IMR-90 (cell line): ENCODE data around the gene PAMR1. TPM values are rescaled to one million over a fixed set of nuclear protein-coding genes. Genes with fewer than 3 reads are reported as not detected.

Source experiments
- ATAC-seq: fragments of 200-7000 bp; cut with Tn5 transposase; 2 replicates; pipeline ENCODE4 v1.9.1; 2020; ENCODE audit warnings: low read depth, mild to moderate bottlenecking, moderate library complexity
- BruUV-seq: library from RNA; stranded (reverse); fragments of 400-500 nt; replicated peaks from 2 replicates; lab custom pipeline; 2021; lab: Mats Ljungman, UMichigan
- CTCF ChIA-PET: fragments of 300-600 bp; formaldehyde crosslinking; extraction: SDS; loops from one replicate; lab custom pipeline; 2021; ENCODE audit warnings: antibody characterized with exemption; lab: Yijun Ruan, JAX
- POLR2A ChIA-PET: fragments of 300-600 bp; sonication (Branson Sonifier 250); formaldehyde crosslinking; loops from one replicate; lab custom pipeline; 2022; ENCODE audit warnings: antibody characterized with exemption; ENCODE audit not compliant: unreplicated experiment; lab: Charles Lee
- DNase-seq: peaks from one replicate; pipeline ENCODE4 v3.0.0; 2013
- H2AFZ ChIP-seq: replicated peaks from 2 replicates; pipeline ENCODE3; 2013; ENCODE audit warnings: low read length, mild to moderate bottlenecking; ENCODE audit not compliant: poor library complexity
- H2AK5ac ChIP-seq: 2 replicates; pipeline ENCODE4 v1.6.1; 2013; ENCODE audit warnings: low read depth, low read length, inconsistent platforms
- H2AK9ac ChIP-seq: replicated peaks from 2 replicates; pipeline ENCODE3; 2013; ENCODE audit warnings: mild to moderate bottlenecking, low read depth, low read length, moderate library complexity; ENCODE audit not compliant: poor library complexity
- H2BK120ac ChIP-seq: 2 replicates; pipeline ENCODE4 v1.6.1; 2013; ENCODE audit warnings: low read depth, low read length, inconsistent platforms
- H2BK15ac ChIP-seq: 3 replicates; pipeline ENCODE4 v1.6.1; 2013; ENCODE audit warnings: low read depth, low read length, inconsistent platforms
- H2BK20ac ChIP-seq: 2 replicates; pipeline ENCODE4 v1.6.1; 2013; ENCODE audit warnings: low read depth, mild to moderate bottlenecking, inconsistent platforms, low read length, moderate library complexity
- H2BK5ac ChIP-seq: 2 replicates; pipeline ENCODE4 v1.6.1; 2013; ENCODE audit warnings: mild to moderate bottlenecking, low read depth, low read length, inconsistent platforms; ENCODE audit not compliant: poor library complexity, severe bottlenecking
- H3K14ac ChIP-seq: replicated peaks from 2 replicates; pipeline ENCODE4 v1.6.1; 2013; ENCODE audit warnings: low read depth, low read length, inconsistent platforms
- H3K18ac ChIP-seq: 2 replicates; pipeline ENCODE4 v1.6.1; 2013; ENCODE audit warnings: low read depth, low read length, control low read depth
- H3K23ac ChIP-seq: 2 replicates; pipeline ENCODE4 v1.6.1; 2013; ENCODE audit warnings: low read depth, low read length, inconsistent platforms
- H3K27ac ChIP-seq: 2 replicates; pipeline ENCODE4 v1.5.1; 2013; ENCODE audit warnings: mild to moderate bottlenecking, control low read depth, low read length; ENCODE audit not compliant: insufficient read depth
- H3K27me3 ChIP-seq: 2 replicates; pipeline ENCODE4 v1.6.1; 2013; ENCODE audit warnings: low read length; ENCODE audit not compliant: control insufficient read depth, insufficient read depth
- H3K36me3 ChIP-seq: 2 replicates; pipeline ENCODE4 v1.6.1; 2013; ENCODE audit warnings: low read length, mixed read lengths; ENCODE audit not compliant: control insufficient read depth, insufficient read depth
- H3K4ac ChIP-seq: 2 replicates; pipeline ENCODE4 v1.6.1; 2013; ENCODE audit warnings: low read depth, low read length, inconsistent platforms
- H3K4me1 ChIP-seq: 2 replicates; pipeline ENCODE4 v1.6.1; 2013; ENCODE audit warnings: low read length, mixed read lengths; ENCODE audit not compliant: control insufficient read depth, insufficient read depth
- H3K4me2 ChIP-seq: 2 replicates; pipeline ENCODE4 v1.6.1; 2013; ENCODE audit warnings: low read depth, mild to moderate bottlenecking, control low read depth, low read length, moderate library complexity
- H3K4me3 ChIP-seq: 2 replicates; pipeline ENCODE4 v1.5.1; 2013; ENCODE audit warnings: low read depth, mild to moderate bottlenecking, control low read depth, low read length, moderate library complexity; ENCODE audit not compliant: insufficient read depth
- H3K56ac ChIP-seq: 2 replicates; pipeline ENCODE4 v1.6.1; 2013; ENCODE audit warnings: low read length, inconsistent platforms; ENCODE audit not compliant: insufficient read depth; ENCODE audit errors: extremely low read depth
- H3K79me1 ChIP-seq, 2 experiments: 2 replicates each; pipeline ENCODE4 v1.6.1; 2013; ENCODE audit warnings: low read length in 2 of 2, inconsistent platforms in 1 of 2, low read depth in 1 of 2
- H3K9ac ChIP-seq: 2 replicates; pipeline ENCODE4 v1.6.1; 2013; ENCODE audit warnings: low read depth, low read length, control low read depth
- H3K9me1 ChIP-seq: 2 replicates; pipeline ENCODE4 v1.6.1; 2013; ENCODE audit warnings: low read length, inconsistent platforms; ENCODE audit not compliant: insufficient read depth
- H3K9me3 ChIP-seq: 2 replicates; pipeline ENCODE4 v1.6.1; 2013; ENCODE audit warnings: low read length; ENCODE audit not compliant: control insufficient read depth, insufficient read depth
- H4K20me1 ChIP-seq: 2 replicates; pipeline ENCODE4 v1.6.1; 2013; ENCODE audit warnings: low read length, inconsistent platforms; ENCODE audit not compliant: insufficient read depth
- H4K5ac ChIP-seq: 2 replicates; pipeline ENCODE4 v1.6.1; 2013; ENCODE audit warnings: mild to moderate bottlenecking, low read depth, low read length, control low read depth
- H4K8ac ChIP-seq, 2 experiments: 2 replicates each; pipeline ENCODE4 v1.6.1; 2013; ENCODE audit warnings: low read depth in 2 of 2, low read length in 2 of 2, control low read depth in 1 of 2, inconsistent platforms in 1 of 2
- H4K91ac ChIP-seq: 2 replicates; pipeline ENCODE4 v1.6.1; 2013; ENCODE audit warnings: low read depth, low read length, inconsistent platforms; ENCODE audit not compliant: insufficient read depth
- BHLHE40 ChIP-seq: fragments of 150-350 bp; IDR thresholded peaks from 2 replicates; pipeline ENCODE4 v1.6.1; 2016; ENCODE audit warnings: mild to moderate bottlenecking, low read depth, low read length
- CEBPB ChIP-seq: IDR thresholded peaks from 2 replicates; pipeline ENCODE4 v1.6.1; 2012; ENCODE audit warnings: low read depth, low read length, improper control_type of control experiment
- CHD1 ChIP-seq: IDR thresholded peaks from 2 replicates; pipeline ENCODE4 v1.6.1; 2012; ENCODE audit warnings: low read depth, low read length, improper control_type of control experiment
- FOS ChIP-seq: fragments of 150-350 bp; IDR thresholded peaks from 2 replicates; pipeline ENCODE4 v1.6.1; 2016; ENCODE audit warnings: low read depth, low read length
- MAFK ChIP-seq: IDR thresholded peaks from 2 replicates; pipeline ENCODE4 v1.6.1; 2012; ENCODE audit warnings: low read depth, low read length, improper control_type of control experiment
- MAZ ChIP-seq: IDR thresholded peaks from 2 replicates; pipeline ENCODE4 v1.6.1; 2012; ENCODE audit warnings: low read depth, mild to moderate bottlenecking, low read length, improper control_type of control experiment, moderate library complexity, borderline replicate concordance
- MXI1 ChIP-seq: IDR thresholded peaks from 2 replicates; pipeline ENCODE4 v1.6.1; 2012; ENCODE audit warnings: low read depth, mild to moderate bottlenecking, low read length, moderate library complexity, borderline replicate concordance
- NFE2L2 ChIP-seq: fragments of 150-350 bp; IDR thresholded peaks from 2 replicates; pipeline ENCODE4 v1.6.1; 2016; ENCODE audit warnings: low read depth, mild to moderate bottlenecking, low read length
- POLR2A ChIP-seq: IDR thresholded peaks from 2 replicates; pipeline ENCODE4 v1.6.1; 2012; ENCODE audit warnings: mild to moderate bottlenecking, low read depth, low read length
- RAD21 ChIP-seq: IDR thresholded peaks from 2 replicates; pipeline ENCODE4 v1.6.1; 2012; ENCODE audit warnings: low read length, improper control_type of control experiment
- RCOR1 ChIP-seq: IDR thresholded peaks from 2 replicates; pipeline ENCODE4 v1.6.1; 2012; ENCODE audit warnings: mild to moderate bottlenecking, low read length, improper control_type of control experiment; ENCODE audit not compliant: insufficient replicate concordance
- RFX5 ChIP-seq: IDR thresholded peaks from 2 replicates; pipeline ENCODE4 v1.8.0; 2012; ENCODE audit warnings: low read depth, mild to moderate bottlenecking, low read length, moderate library complexity
- USF2 ChIP-seq: fragments of 150-350 bp; IDR thresholded peaks from 2 replicates; pipeline ENCODE4 v1.6.1; 2017; ENCODE audit warnings: mild to moderate bottlenecking, antibody characterized with exemption, low read length, low read depth
- WGBS, 2 experiments: methylation state at CpG; one replicate each; pipeline versions ENCODE4 v1.1.5 to v1.1.7; 2013; ENCODE audit warnings: missing lambda C conversion rate in 2 of 2; ENCODE audit not compliant: insufficient read length in 1 of 2; ENCODE audit errors: extremely low coverage in 2 of 2; 5-methylcytosine and 5-hydroxymethylcytosine counted together
- dilution Hi-C: fragments of 300-500 bp; cut with HindIII; formaldehyde crosslinking; loops from one replicate; pipeline ENCODE4 v1.14.3; 2018; ENCODE audit warnings: low sequenced_read_pairs; ENCODE audit not compliant: unreplicated experiment
- in situ Hi-C: fragments of 300-500 bp; cut with MboI; formaldehyde crosslinking; loops from 3 replicates; pipeline ENCODE4 v1.14.3; 2019; ENCODE audit warnings: low sequenced_read_pairs, inconsistent platforms, mixed read lengths
- intact Hi-C: fragments of 100-400 bp; cut with micrococcal nuclease; formaldehyde crosslinking; loops from 2 replicates; pipeline ENCODE4 v1.10.0; 2022
- polyA plus RNA-seq, 3 experiments: library from polyadenylated mRNA; depleted of rRNA; stranded (reverse); fragments of >200 nt; gene quantifications; 2 replicates each; pipeline ENCODE4 v1.2.3, GENCODE V29; 2012; ENCODE audit warnings: low replicate concordance in 1 of 3
- total RNA-seq: library from RNA; depleted of rRNA; stranded (reverse); fragments of >200 nt; gene quantifications from 2 replicates; pipeline ENCODE4 v1.2.3, GENCODE V29; 2012
- TF ChIP-seq, protein P1 (sequence below): fragments of 150-350 bp; IDR thresholded peaks from 2 replicates; pipeline ENCODE4 v1.6.1; 2016; ENCODE audit warnings: low read depth, mild to moderate bottlenecking, low read length, moderate library complexity, borderline replicate concordance
- TF ChIP-seq, protein P2 (sequence below): conservative IDR thresholded peaks from 2 replicates; pipeline ENCODE4 v1.5.1; 2012; ENCODE audit warnings: mild to moderate bottlenecking, low read depth, low read length, improper control_type of control experiment

The PAMR1 gene
- total and polyA plus RNA-seq, 2 of the 4 experiments (the other 2 are of a cell fraction) = 70.7 to 80.7 TPM

- Histone ChIP-seq H4K20me1 (no peaks in the 10 kb centered on the region), H3K4me3 (no peak overlapping the region), H3K9me3 (no peaks in the 10 kb centered on the region), H3K9me1 (peaks cover 8% of the 10 kb centered on the region), H3K27ac (no peak overlapping the region), H3K18ac (no peak overlapping the region), H3K14ac (no peak overlapping the region), H3K4me1 (peaks cover 10% of the 10 kb centered on the region), H4K91ac (no peak overlapping the region), H2BK120ac (no peak overlapping the region), H4K5ac (no peak overlapping the region), H3K9ac (no peak overlapping the region), H4K8ac (no peak overlapping the region), H2BK5ac (no peak overlapping the region), H2BK20ac (no peak overlapping the region), H3K27me3 (no peaks in the 10 kb centered on the region), H2AK9ac (no peak overlapping the region), H2AFZ (no peak overlapping the region), H3K4ac (no peak overlapping the region), H3K79me1 (peaks cover 0 to 17% of the 10 kb centered on the region in 2 experiments; a peak in 3 of 4 replicates), H3K36me3 (no peaks in the 10 kb centered on the region), H3K4me2 (no peak overlapping the region), H2AK5ac (no peak overlapping the region), H3K23ac (no peak overlapping the region), H2BK15ac (no peak overlapping the region; the same call in 2 of the 3 replicates), H3K56ac (no peak overlapping the region)
- dilution Hi-C loops = no loop called here
- intact Hi-C loops = loop anchor here (10.0 kb wide), 1 partner anchor 194 kb away; no protein-coding TSS in a partner anchor
- POLR2A ChIA-PET = no interaction called here
- DNase-seq (no peak), ATAC-seq (no peak)
- no TSS peak for BruUV-seq
- TF ChIP-seq POLR2A = no peak
- TF ChIP-seq RCOR1 = no peak
- no peak for TF ChIP-seq NFE2L2
- TF ChIP-seq, protein P1, sequence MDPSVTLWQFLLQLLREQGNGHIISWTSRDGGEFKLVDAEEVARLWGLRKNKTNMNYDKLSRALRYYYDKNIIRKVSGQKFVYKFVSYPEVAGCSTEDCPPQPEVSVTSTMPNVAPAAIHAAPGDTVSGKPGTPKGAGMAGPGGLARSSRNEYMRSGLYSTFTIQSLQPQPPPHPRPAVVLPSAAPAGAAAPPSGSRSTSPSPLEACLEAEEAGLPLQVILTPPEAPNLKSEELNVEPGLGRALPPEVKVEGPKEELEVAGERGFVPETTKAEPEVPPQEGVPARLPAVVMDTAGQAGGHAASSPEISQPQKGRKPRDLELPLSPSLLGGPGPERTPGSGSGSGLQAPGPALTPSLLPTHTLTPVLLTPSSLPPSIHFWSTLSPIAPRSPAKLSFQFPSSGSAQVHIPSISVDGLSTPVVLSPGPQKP = no peak
- TF ChIP-seq FOS = no peak
- no peak for TF ChIP-seq CHD1
- TF ChIP-seq RAD21 = no peak
- TF ChIP-seq CEBPB = no peak
- TF ChIP-seq, protein P2, sequence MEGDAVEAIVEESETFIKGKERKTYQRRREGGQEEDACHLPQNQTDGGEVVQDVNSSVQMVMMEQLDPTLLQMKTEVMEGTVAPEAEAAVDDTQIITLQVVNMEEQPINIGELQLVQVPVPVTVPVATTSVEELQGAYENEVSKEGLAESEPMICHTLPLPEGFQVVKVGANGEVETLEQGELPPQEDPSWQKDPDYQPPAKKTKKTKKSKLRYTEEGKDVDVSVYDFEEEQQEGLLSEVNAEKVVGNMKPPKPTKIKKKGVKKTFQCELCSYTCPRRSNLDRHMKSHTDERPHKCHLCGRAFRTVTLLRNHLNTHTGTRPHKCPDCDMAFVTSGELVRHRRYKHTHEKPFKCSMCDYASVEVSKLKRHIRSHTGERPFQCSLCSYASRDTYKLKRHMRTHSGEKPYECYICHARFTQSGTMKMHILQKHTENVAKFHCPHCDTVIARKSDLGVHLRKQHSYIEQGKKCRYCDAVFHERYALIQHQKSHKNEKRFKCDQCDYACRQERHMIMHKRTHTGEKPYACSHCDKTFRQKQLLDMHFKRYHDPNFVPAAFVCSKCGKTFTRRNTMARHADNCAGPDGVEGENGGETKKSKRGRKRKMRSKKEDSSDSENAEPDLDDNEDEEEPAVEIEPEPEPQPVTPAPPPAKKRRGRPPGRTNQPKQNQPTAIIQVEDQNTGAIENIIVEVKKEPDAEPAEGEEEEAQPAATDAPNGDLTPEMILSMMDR = no peak
- TF ChIP-seq RFX5 = no peak
- TF ChIP-seq MAZ = no peak
- TF ChIP-seq MAFK = no peak
- no peak for TF ChIP-seq USF2
- no peak for TF ChIP-seq MXI1
- no peak for TF ChIP-seq BHLHE40
- CTCF ChIA-PET = interaction anchor here (0.6 kb wide), 1 partner anchor 900 kb away, joined by 3 read pairs; no protein-coding TSS in a partner anchor
- WGBS, 2 experiments = no CpG with 5 or more reads among the region's 1 CpG
- in situ Hi-C loops = loop anchor here (10.0 kb wide), 1 partner anchor 154 kb away; no protein-coding TSS in a partner anchor
These were observed 136.3 kb downstream of the PAMR1 start for GRCh38 chr11:35389112-35389511.
